Measurements from ENCODE around the gene FHL1.

FHL1 gene

DNA sequence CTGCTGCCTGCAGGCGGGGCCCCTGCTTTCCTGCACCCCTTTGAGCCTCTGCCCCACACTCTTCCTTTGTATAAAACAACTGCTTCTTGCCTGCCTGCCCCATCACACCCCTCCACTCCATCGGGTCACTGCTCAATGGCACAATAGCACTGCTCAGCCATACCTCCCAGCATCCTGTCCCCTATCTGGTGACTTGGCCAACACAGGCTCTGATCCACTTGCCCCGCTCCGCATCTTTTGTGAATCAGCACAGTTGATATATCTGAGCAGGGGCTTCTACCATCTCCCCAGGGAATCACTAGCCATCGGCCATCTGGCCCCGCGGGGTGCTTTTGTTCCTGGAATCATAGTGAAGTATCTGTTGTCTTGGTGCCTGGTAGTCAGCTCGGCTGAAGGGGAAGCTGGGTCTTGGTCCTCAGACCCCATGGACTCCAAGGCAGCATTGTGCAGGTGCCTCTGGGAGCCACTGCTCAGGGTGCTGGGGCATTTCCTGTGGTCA lies 58.6 kb downstream of the FHL1 start:
- TF ChIP-seq, protein P1, sequence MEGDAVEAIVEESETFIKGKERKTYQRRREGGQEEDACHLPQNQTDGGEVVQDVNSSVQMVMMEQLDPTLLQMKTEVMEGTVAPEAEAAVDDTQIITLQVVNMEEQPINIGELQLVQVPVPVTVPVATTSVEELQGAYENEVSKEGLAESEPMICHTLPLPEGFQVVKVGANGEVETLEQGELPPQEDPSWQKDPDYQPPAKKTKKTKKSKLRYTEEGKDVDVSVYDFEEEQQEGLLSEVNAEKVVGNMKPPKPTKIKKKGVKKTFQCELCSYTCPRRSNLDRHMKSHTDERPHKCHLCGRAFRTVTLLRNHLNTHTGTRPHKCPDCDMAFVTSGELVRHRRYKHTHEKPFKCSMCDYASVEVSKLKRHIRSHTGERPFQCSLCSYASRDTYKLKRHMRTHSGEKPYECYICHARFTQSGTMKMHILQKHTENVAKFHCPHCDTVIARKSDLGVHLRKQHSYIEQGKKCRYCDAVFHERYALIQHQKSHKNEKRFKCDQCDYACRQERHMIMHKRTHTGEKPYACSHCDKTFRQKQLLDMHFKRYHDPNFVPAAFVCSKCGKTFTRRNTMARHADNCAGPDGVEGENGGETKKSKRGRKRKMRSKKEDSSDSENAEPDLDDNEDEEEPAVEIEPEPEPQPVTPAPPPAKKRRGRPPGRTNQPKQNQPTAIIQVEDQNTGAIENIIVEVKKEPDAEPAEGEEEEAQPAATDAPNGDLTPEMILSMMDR (IDR thresholded peaks at IDR 0.05), result no peak
- peak overlapping the region; percentile 60 for H3K4me3 ChIP-seq
- H3K27ac ChIP-seq, result peak overlapping the region; percentile 51 to 89
- no peak for DNase-seq (ENCODE audit: low spot score)

DNA sequence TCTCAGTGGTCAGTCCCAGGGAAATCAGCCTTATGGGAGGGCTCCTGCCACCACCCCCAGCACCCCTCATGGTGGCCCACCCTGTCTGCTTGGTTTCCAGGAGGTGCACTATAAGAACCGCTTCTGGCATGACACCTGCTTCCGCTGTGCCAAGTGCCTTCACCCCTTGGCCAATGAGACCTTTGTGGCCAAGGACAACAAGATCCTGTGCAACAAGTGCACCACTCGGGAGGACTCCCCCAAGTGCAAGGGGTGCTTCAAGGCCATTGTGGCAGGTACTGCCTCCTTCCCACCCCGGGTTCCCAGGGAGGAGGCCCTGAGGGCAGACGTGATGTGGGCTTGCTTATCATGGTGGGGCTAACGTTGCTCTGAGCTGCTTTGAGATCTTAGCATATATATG lies 59.6 kb downstream of the FHL1 start:
- Histone ChIP-seq H3K4me3 (peak overlapping the region; percentile 60), H3K27ac (peak overlapping the region; percentile 51 to 89)
- DNase-seq (ENCODE audit: low spot score), result no peak
- TF ChIP-seq, protein P1 (IDR thresholded peaks at IDR 0.05), result no peak

DNA sequence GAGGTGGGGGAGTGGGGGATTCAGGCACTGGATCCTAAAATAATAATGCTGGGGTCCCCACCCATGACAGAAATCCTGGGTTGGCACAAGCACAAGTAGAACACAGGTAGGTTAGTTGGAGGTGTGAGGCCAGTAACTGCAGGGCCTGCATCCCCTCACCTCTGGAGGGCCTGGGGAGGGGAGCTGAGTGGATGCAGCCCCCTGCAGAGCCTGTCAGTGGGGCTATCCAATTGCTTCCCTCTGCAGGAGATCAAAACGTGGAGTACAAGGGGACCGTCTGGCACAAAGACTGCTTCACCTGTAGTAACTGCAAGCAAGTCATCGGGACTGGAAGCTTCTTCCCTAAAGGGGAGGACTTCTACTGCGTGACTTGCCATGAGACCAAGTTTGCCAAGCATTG lies 60.2 kb downstream of the FHL1 start:
- no peak for DNase-seq (ENCODE audit: low spot score)
- Histone ChIP-seq H3K4me3 (peak overlapping the region; percentile 60), H3K27ac (peak overlapping the region; percentile 51 to 89)
- TF ChIP-seq, protein P1 (IDR thresholded peaks at IDR 0.05), result no peak

GRCh38 chrX:136209016-136209738 lies 61.8 kb downstream of the FHL1 start:
- TF ChIP-seq, protein P1 (IDR thresholded peaks at IDR 0.05), result peak; percentile 57
- peak; percentile 78 for DNase-seq (ENCODE audit: low spot score)
- H3K4me3 ChIP-seq, result peak overlapping the region; percentile 38
- peak overlapping the region; percentile 42 to 89 for H3K27ac ChIP-seq

DNA sequence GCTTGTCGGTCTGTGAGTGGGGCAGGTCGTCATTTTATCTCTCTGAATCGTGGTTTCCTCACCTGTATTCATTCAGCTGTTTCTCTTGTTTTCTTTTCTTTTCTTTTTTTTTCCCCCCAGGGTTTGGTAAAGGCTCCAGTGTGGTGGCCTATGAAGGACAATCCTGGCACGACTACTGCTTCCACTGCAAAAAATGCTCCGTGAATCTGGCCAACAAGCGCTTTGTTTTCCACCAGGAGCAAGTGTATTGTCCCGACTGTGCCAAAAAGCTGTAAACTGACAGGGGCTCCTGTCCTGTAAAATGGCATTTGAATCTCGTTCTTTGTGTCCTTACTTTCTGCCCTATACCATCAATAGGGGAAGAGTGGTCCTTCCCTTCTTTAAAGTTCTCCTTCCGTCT lies 62.4 kb downstream of the FHL1 start:
- no peak for DNase-seq (ENCODE audit: low spot score)
- TF ChIP-seq, protein P1 (IDR thresholded peaks at IDR 0.05), result no peak
- H3K27ac ChIP-seq, result peak overlapping the region; percentile 42 to 89
- no peak overlapping the region for H3K4me3 ChIP-seq

GRCh38 chrX:136210243-136210642 lies 62.9 kb downstream of the FHL1 start:
- H3K4me3 ChIP-seq, result no peak overlapping the region
- DNase-seq (ENCODE audit: low spot score), result no peak
- TF ChIP-seq, protein P1 (IDR thresholded peaks at IDR 0.05), result no peak
- H3K27ac ChIP-seq, result peak overlapping the region in 1 of 2 donors; percentile 89

- DNase-seq (ENCODE audit: low spot score), result no peak
Measured at GRCh38 chrX:136210806-136211205, 63.5 kb downstream of the FHL1 start.

More at GRCh38 chrX:136210806-136211205, 63.5 kb downstream of the FHL1 start:
- H3K27ac ChIP-seq, result peak overlapping the region in 1 of 2 donors; percentile 40
- TF ChIP-seq, protein P1 (IDR thresholded peaks at IDR 0.05), result no peak
- H3K4me3 ChIP-seq, result no peak overlapping the region

Measured in coronary artery (tissue), 2 donors.